DND-41 (cell line): Measurements from ENCODE around the gene GJD2.

Source experiments
- EZH2 ChIP-seq: IDR thresholded peaks from 3 replicates; pipeline ENCODE4 v1.6.1; 2012; ENCODE audit warnings: borderline replicate concordance, low read depth, mild to moderate bottlenecking, moderate library complexity, low read length, inconsistent platforms; ENCODE audit not compliant: severe bottlenecking
- TF ChIP-seq, protein P1 (sequence below): IDR thresholded peaks from 2 replicates; pipeline ENCODE4 v1.5.1; 2012; ENCODE audit warnings: borderline replicate concordance, low read length, moderate library complexity, mild to moderate bottlenecking; ENCODE audit not compliant: poor library complexity, severe bottlenecking; ENCODE audit errors: extremely low read depth

DNA sequence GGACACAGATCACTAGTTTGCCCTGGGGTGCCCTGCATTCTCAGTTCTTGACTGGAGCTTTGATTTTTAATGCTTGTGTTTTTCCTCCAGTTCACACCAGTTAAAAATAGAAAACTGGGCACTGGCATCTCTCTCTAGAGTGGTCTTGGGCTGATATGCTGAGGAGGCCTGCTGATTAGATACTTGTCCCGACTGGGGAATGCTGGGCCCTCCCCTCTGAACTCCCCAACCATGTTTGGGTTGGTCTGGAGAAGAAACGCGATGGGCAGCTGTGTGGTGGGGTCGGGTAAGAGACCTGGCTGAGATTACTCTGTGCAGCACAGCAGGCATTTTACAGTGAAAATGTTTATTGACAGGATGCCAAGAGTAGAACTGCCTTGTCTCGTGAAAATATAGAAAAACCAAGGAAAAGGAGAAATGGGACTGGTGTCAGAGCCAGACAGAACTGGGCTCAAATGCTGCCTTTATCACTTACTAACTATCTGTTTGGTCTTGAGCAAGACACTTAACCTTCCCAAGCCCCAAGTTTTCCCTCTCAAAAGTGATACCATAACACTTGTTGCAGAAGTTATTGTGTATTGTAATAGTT, 42.1 kb upstream of the GJD2 start:
- TF ChIP-seq, protein P1, sequence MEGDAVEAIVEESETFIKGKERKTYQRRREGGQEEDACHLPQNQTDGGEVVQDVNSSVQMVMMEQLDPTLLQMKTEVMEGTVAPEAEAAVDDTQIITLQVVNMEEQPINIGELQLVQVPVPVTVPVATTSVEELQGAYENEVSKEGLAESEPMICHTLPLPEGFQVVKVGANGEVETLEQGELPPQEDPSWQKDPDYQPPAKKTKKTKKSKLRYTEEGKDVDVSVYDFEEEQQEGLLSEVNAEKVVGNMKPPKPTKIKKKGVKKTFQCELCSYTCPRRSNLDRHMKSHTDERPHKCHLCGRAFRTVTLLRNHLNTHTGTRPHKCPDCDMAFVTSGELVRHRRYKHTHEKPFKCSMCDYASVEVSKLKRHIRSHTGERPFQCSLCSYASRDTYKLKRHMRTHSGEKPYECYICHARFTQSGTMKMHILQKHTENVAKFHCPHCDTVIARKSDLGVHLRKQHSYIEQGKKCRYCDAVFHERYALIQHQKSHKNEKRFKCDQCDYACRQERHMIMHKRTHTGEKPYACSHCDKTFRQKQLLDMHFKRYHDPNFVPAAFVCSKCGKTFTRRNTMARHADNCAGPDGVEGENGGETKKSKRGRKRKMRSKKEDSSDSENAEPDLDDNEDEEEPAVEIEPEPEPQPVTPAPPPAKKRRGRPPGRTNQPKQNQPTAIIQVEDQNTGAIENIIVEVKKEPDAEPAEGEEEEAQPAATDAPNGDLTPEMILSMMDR = no peak
- TF ChIP-seq EZH2 = no peak
